Measurements from ENCODE around the gene LYPD6.
"Not testable (repeated sequence)": the region's sequence is repeated elsewhere in the genome, so short reads cannot be mapped to it uniquely, and the experiment has no call there.

LYPD6 gene

GRCh38 chr2:149456285-149456684, 125.9 kb downstream of the LYPD6 start:
- no peak for DNase-seq (ENCODE audit: low read depth)

- no peak for DNase-seq (ENCODE audit: low read depth)
Observed at GRCh38 chr2:149458502-149458901, 128.1 kb downstream of the LYPD6 start.

- DNase-seq (ENCODE audit: low read depth): no peak
Observed at GRCh38 chr2:149463328-149464002, 133.1 kb downstream of the LYPD6 start.

- no peak for DNase-seq (ENCODE audit: low read depth)
Observed at GRCh38 chr2:149464396-149464795, 134.0 kb downstream of the LYPD6 start.

GRCh38 chr2:149465873-149466272, 135.5 kb downstream of the LYPD6 start:
- no peak for DNase-seq (ENCODE audit: low read depth)

- no peak for DNase-seq (ENCODE audit: low read depth)
Observed at GRCh38 chr2:149466635-149467034, 136.2 kb downstream of the LYPD6 start.

- no peak for DNase-seq (ENCODE audit: low read depth)
Observed at GRCh38 chr2:149467436-149467835, 137.0 kb downstream of the LYPD6 start.

GRCh38 chr2:149468636-149469035, 138.2 kb downstream of the LYPD6 start:
- no peak for DNase-seq (ENCODE audit: low read depth)

GRCh38 chr2:149470046-149470445, 139.7 kb downstream of the LYPD6 start:
- no peak for DNase-seq (ENCODE audit: low read depth)

- DNase-seq (ENCODE audit: low read depth): no peak
Observed at GRCh38 chr2:149472413-149472812, 142.0 kb downstream of the LYPD6 start.

GRCh38 chr2:149473068-149473467, 142.7 kb downstream of the LYPD6 start:
- DNase-seq (ENCODE audit: low read depth): no peak

GRCh38 chr2:149473521-149473920, 143.1 kb downstream of the LYPD6 start:
- no peak for DNase-seq (ENCODE audit: low read depth)

- DNase-seq (ENCODE audit: low read depth): no peak
Observed at GRCh38 chr2:149483004-149483605, 152.7 kb downstream of the LYPD6 start.

GRCh38 chr2:149486664-149487063, 156.3 kb downstream of the LYPD6 start:
- no peak for DNase-seq (ENCODE audit: low read depth)

GRCh38 chr2:149487189-149487588, 156.8 kb downstream of the LYPD6 start:
- no peak for DNase-seq (ENCODE audit: low read depth)

- no peak for DNase-seq (ENCODE audit: low read depth)
Observed at GRCh38 chr2:149488706-149489440, 158.5 kb downstream of the LYPD6 start.

- no peak for DNase-seq (ENCODE audit: low read depth)
Observed at GRCh38 chr2:149489452-149489851, 159.1 kb downstream of the LYPD6 start.

- no peak for DNase-seq (ENCODE audit: low read depth)
Observed at GRCh38 chr2:149490296-149490695, 159.9 kb downstream of the LYPD6 start.

GRCh38 chr2:149492923-149493322, 162.5 kb downstream of the LYPD6 start:
- no peak for DNase-seq (ENCODE audit: low read depth)

- not testable (repeated sequence) for DNase-seq (ENCODE audit: low read depth)
Observed at GRCh38 chr2:149499204-149499603, 168.8 kb downstream of the LYPD6 start.

- DNase-seq (ENCODE audit: low read depth): not testable (repeated sequence)
Observed at GRCh38 chr2:149506808-149507207, 176.4 kb downstream of the LYPD6 start.

- DNase-seq (ENCODE audit: low read depth): no peak
Observed at GRCh38 chr2:149507974-149508373, 177.6 kb downstream of the LYPD6 start.

GRCh38 chr2:149513461-149513860, 183.1 kb downstream of the LYPD6 start:
- no peak for DNase-seq (ENCODE audit: low read depth)
